H1 (cell line): ENCODE results near the gene ACAD11. TPM values are rescaled to one million over a fixed set of nuclear protein-coding genes. Genes with fewer than 3 reads are reported as not detected.

Experiments used
- CTCF ChIA-PET: fragments of 300-600 bp; sonication (Branson Sonifier 250); formaldehyde crosslinking; loops from one replicate; lab custom pipeline; 2021; ENCODE audit not compliant: partially characterized antibody; lab: Charles Lee
- POLR2A ChIA-PET: fragments of 300-600 bp; sonication (Branson Sonifier 250); formaldehyde crosslinking; loops from one replicate; lab custom pipeline; 2021; ENCODE audit warnings: inconsistent platforms; ENCODE audit not compliant: partially characterized antibody; lab: Charles Lee
- DNase-seq, 2 experiments: peaks; one replicate each; pipeline versions ENCODE4 v3.0.0 to v3.0.0-alpha.2; 2010 to 2022; ENCODE audit warnings: low spot score in 2 of 2, low read depth in 1 of 2, mixed read lengths in 1 of 2
- FAIRE-seq: peaks from 2 replicates; lab custom pipeline; 2011; peaks lifted over from hg19 to GRCh38; lab: Jason Lieb, UNC
- H2AFZ ChIP-seq: 2 replicates; pipeline ENCODE4 v1.8.1; 2012; ENCODE audit warnings: low read length, inconsistent platforms
- H2AK5ac ChIP-seq: 2 replicates; pipeline ENCODE4 v1.6.1; 2013; ENCODE audit warnings: low read depth, low read length
- H2BK120ac ChIP-seq: replicated peaks from 2 replicates; pipeline ENCODE3; 2013; ENCODE audit warnings: low read depth, low read length, inconsistent platforms
- H2BK12ac ChIP-seq: 2 replicates; pipeline ENCODE4 v1.6.1; 2013; ENCODE audit warnings: low read depth, low read length
- H2BK15ac ChIP-seq: 2 replicates; pipeline ENCODE4 v1.6.1; 2013; ENCODE audit warnings: low read length
- H2BK20ac ChIP-seq: 2 replicates; pipeline ENCODE4 v1.6.1; 2013; ENCODE audit warnings: low read length
- H2BK5ac ChIP-seq: 2 replicates; pipeline ENCODE4 v1.6.1; 2013; ENCODE audit warnings: low read depth, low read length
- H3K14ac ChIP-seq: 2 replicates; pipeline ENCODE4 v1.6.1; 2013; ENCODE audit warnings: inconsistent platforms; ENCODE audit not compliant: insufficient read length
- H3K18ac ChIP-seq: 2 replicates; pipeline ENCODE4 v1.6.1; 2013; ENCODE audit warnings: low read length; ENCODE audit errors: extremely low read depth
- H3K23ac ChIP-seq: 2 replicates; pipeline ENCODE4 v1.6.1; 2013; ENCODE audit warnings: inconsistent platforms; ENCODE audit not compliant: insufficient read length
- H3K23me2 ChIP-seq: 2 replicates; pipeline ENCODE4 v1.6.1; 2013; ENCODE audit warnings: low read depth, low read length
- H3K27ac ChIP-seq: 2 replicates; pipeline ENCODE4 v1.6.1; 2011; ENCODE audit warnings: low read depth, low read length, inconsistent platforms
- H3K27me3 ChIP-seq, 4 experiments: replicated peaks in 1 of 4; 1 replicate in 1 of 4; 2 replicates in 3 of 4; pipeline versions ENCODE4 v1.6.1 to v1.8.1; 2011 to 2013; ENCODE audit warnings: low read length in 3 of 4, mild to moderate bottlenecking in 3 of 4, inconsistent platforms in 2 of 4, mixed read lengths in 2 of 4, moderate library complexity in 1 of 4; ENCODE audit not compliant: control insufficient read depth in 3 of 4, insufficient read depth in 3 of 4; ENCODE audit errors: extremely low read depth in 1 of 4
- H3K36me3 ChIP-seq, 4 experiments: 2 replicates each; pipeline versions ENCODE4 v1.6.1 to v1.8.1; 2011 to 2013; ENCODE audit warnings: mild to moderate bottlenecking in 4 of 4, low read length in 3 of 4, moderate library complexity in 2 of 4, control low read depth in 1 of 4, inconsistent platforms in 1 of 4; ENCODE audit not compliant: insufficient read depth in 4 of 4, control insufficient read depth in 2 of 4
- H3K4ac ChIP-seq: replicated peaks from 2 replicates; pipeline ENCODE3; 2013; ENCODE audit warnings: low read length, low read depth, mixed read lengths, inconsistent platforms; ENCODE audit not compliant: insufficient read length
- H3K4me1 ChIP-seq, 4 experiments: replicated peaks in 1 of 4; 1 replicate in 1 of 4; 2 replicates in 3 of 4; pipeline versions ENCODE4 v1.6.1 to v1.8.1; 2011 to 2013; ENCODE audit warnings: low read length in 3 of 4, inconsistent platforms in 2 of 4, mixed read lengths in 1 of 4; ENCODE audit not compliant: insufficient read depth in 4 of 4, control insufficient read depth in 3 of 4
- H3K4me2 ChIP-seq, 2 experiments: 2 replicates each; pipeline versions ENCODE4 v1.6.1 to v1.8.1; 2011 to 2013; ENCODE audit warnings: low read depth in 2 of 2, low read length in 2 of 2, control low read depth in 1 of 2, inconsistent platforms in 1 of 2, mild to moderate bottlenecking in 1 of 2; ENCODE audit not compliant: insufficient read depth in 1 of 2
- H3K4me3 ChIP-seq, 4 experiments: fragments of 200-600, 300-600 bp in 1 of 4; sonication (generic), shearing (Covaris generic), sonication (Bioruptor Twin) in 1 of 4; 2 replicates each; pipeline versions ENCODE4 v1.5.1 to v1.8.1; 2011 to 2016; ENCODE audit warnings: low read length in 4 of 4, low read depth in 3 of 4, control low read depth in 2 of 4, inconsistent platforms in 2 of 4, mild to moderate bottlenecking in 2 of 4, mixed read lengths in 1 of 4, moderate library complexity in 1 of 4; ENCODE audit not compliant: insufficient read depth in 2 of 4; ENCODE audit errors: extremely low read depth in 1 of 4
- H3K56ac ChIP-seq: replicated peaks from 2 replicates; pipeline ENCODE3; 2013; ENCODE audit warnings: low read depth, mild to moderate bottlenecking, mixed read lengths, low read length, inconsistent platforms; ENCODE audit not compliant: insufficient read length
- H3K79me1 ChIP-seq: 2 replicates; pipeline ENCODE4 v1.6.1; 2013; ENCODE audit warnings: low read depth, low read length, control low read depth
- H3K79me2 ChIP-seq, 2 experiments: 2 replicates each; pipeline versions ENCODE4 v1.6.1 to v1.8.1; 2012 to 2013; ENCODE audit warnings: low read length in 2 of 2, mild to moderate bottlenecking in 2 of 2, inconsistent platforms in 1 of 2; ENCODE audit not compliant: insufficient read depth in 2 of 2, control insufficient read depth in 1 of 2
- H3K9ac ChIP-seq, 4 experiments: replicated peaks in 1 of 4; 1 replicate in 1 of 4; 2 replicates in 3 of 4; pipeline versions ENCODE4 v1.6.1 to v1.8.1; 2011 to 2013; ENCODE audit warnings: low read depth in 3 of 4, low read length in 3 of 4, control low read depth in 2 of 4, mild to moderate bottlenecking in 2 of 4, moderate library complexity in 2 of 4, inconsistent platforms in 1 of 4; ENCODE audit errors: extremely low read depth in 1 of 4
- H3K9me3 ChIP-seq, 2 experiments: 2 replicates each; pipeline versions ENCODE4 v1.6.1 to v1.8.1; 2012 to 2013; ENCODE audit warnings: mild to moderate bottlenecking in 2 of 2, moderate library complexity in 2 of 2, control low read depth in 1 of 2, inconsistent platforms in 1 of 2, low read depth in 1 of 2, low read length in 1 of 2, mixed read lengths in 1 of 2; ENCODE audit not compliant: insufficient read depth in 2 of 2
- H4K20me1 ChIP-seq, 2 experiments: replicated peaks in 1 of 2; 2 replicates each; pipeline versions ENCODE3 to v1.8.1; 2011 to 2013; ENCODE audit warnings: inconsistent platforms in 2 of 2, low read length in 2 of 2, mild to moderate bottlenecking in 1 of 2; ENCODE audit not compliant: insufficient read depth in 2 of 2, control insufficient read depth in 1 of 2
- H4K5ac ChIP-seq: 2 replicates; pipeline ENCODE4 v1.6.1; 2013; ENCODE audit warnings: low read length, low read depth, mixed read lengths, inconsistent platforms; ENCODE audit not compliant: insufficient read length
- H4K8ac ChIP-seq: 2 replicates; pipeline ENCODE4 v1.8.0; 2013; ENCODE audit warnings: mild to moderate bottlenecking, moderate library complexity, low read length, inconsistent platforms; ENCODE audit not compliant: insufficient read depth; ENCODE audit errors: extremely low read depth
- H4K91ac ChIP-seq: replicated peaks from 2 replicates; pipeline ENCODE3; 2013; ENCODE audit warnings: low read length, mixed read lengths, inconsistent platforms; ENCODE audit not compliant: insufficient read length
- ASH2L ChIP-seq: fragments of 200-600, 300-600 bp; sonication (generic); IDR thresholded peaks from one replicate; pipeline ENCODE4 v1.7.1; 2017; ENCODE audit warnings: low read length
- CBX8 ChIP-seq: fragments of 300-800, 300-1000 bp; sonication (generic); IDR thresholded peaks from 2 replicates; pipeline ENCODE4 v1.7.1; 2016; ENCODE audit warnings: low read depth, low read length, borderline replicate concordance
- GABPA ChIP-seq: IDR thresholded peaks from 2 replicates; pipeline ENCODE4 v1.6.1; 2011; ENCODE audit warnings: mild to moderate bottlenecking, low read length, moderate library complexity, borderline replicate concordance; ENCODE audit not compliant: insufficient read depth
- TAF7 ChIP-seq: optimal IDR thresholded peaks from 2 replicates; pipeline ENCODE3; 2011; ENCODE audit warnings: low read depth, mild to moderate bottlenecking, inconsistent platforms, low read length, moderate library complexity, borderline replicate concordance
- TEAD4 ChIP-seq: IDR thresholded peaks from 2 replicates; pipeline ENCODE4 v1.6.1; 2012; ENCODE audit warnings: low read depth, low read length, inconsistent platforms, mixed read lengths
- WGBS, 2 experiments: shearing (Covaris generic) in 1 of 2; methylation state at CpG; one replicate each; pipeline versions ENCODE4 v1.1.6 to v1.1.7; 2013 to 2015; ENCODE audit warnings: low lambda C conversion rate in 2 of 2, mixed read lengths in 2 of 2, inconsistent platforms in 1 of 2, low coverage in 1 of 2, missing lambda C conversion rate in 1 of 2; ENCODE audit not compliant: insufficient replicate concordance in 2 of 2, insufficient coverage in 1 of 2, insufficient read length in 1 of 2; ENCODE audit errors: extremely low coverage in 1 of 2, missing lambda C conversion rate in 1 of 2; 5-methylcytosine and 5-hydroxymethylcytosine counted together
- polyA plus RNA-seq, 7 experiments: library from polyadenylated mRNA; depleted of rRNA in 3 of 7; stranded (reverse) in 5 of 7; unstranded in 2 of 7; fragments of >200 nt in 5 of 7; fragments of 200-250 nt in 2 of 7; gene quantifications; 1 replicate in 5 of 7; 2 replicates in 1 of 7; 4 replicates in 1 of 7; pipeline versions ENCODE4 v1.2.1 to v1.2.3, GENCODE V29; 2011 to 2013; ENCODE audit warnings: missing spikeins in 2 of 7, mixed read lengths in 2 of 7
- total RNA-seq: library from RNA; stranded (reverse); fragmentation: NEBNext Ultra II Directional; extraction: Animal tissue kit (Norgen Biotek cat#: 25700); gene quantifications from 2 replicates; pipeline ENCODE4 v1.2.1, GENCODE V29; 2021
- TF ChIP-seq, protein P1 (sequence below): IDR thresholded peaks from 2 replicates; pipeline ENCODE4 v1.6.1; 2011; ENCODE audit warnings: low read length, improper control_type of control experiment

The ACAD11 gene
- total and polyA plus RNA-seq, 2 of the 8 experiments (the other 6 are each of a cell fraction or from before 2014, with no cell fraction given), result 5.5 to 11.0 TPM

- Histone ChIP-seq H2AFZ (no peak overlapping the region), H2BK20ac (no peak overlapping the region), H3K4ac (no peak overlapping the region), H3K79me2 (peaks cover 4 to 26% of the 10 kb centered on the region in 2 experiments; a peak in 3 of 4 replicates), H3K23me2 (peaks cover 11% of the 10 kb centered on the region), H3K9me3 (no peaks in the 10 kb centered on the region), H2AK5ac (no peak overlapping the region), H2BK15ac (no peak overlapping the region), H3K56ac (no peak overlapping the region), H3K79me1 (no peaks in the 10 kb centered on the region), H3K4me1 (no peaks in the 10 kb centered on the region; a peak in 1 of 7 replicates), H4K91ac (no peak overlapping the region), H3K4me3 (peak overlapping the region in 1 of 4 experiments; percentile 90; a peak in 2 of 8 replicates), H4K5ac (no peak overlapping the region), H4K8ac (no peak overlapping the region), H3K18ac (no peak overlapping the region), H2BK120ac (no peak overlapping the region), H2BK12ac (no peak overlapping the region), H2BK5ac (no peak overlapping the region), H3K27me3 (no peaks in the 10 kb centered on the region), H3K23ac (no peak overlapping the region), H3K9ac (no peak overlapping the region), H3K27ac (no peak overlapping the region), H3K36me3 (no peaks in the 10 kb centered on the region), H4K20me1 (no peaks in the 10 kb centered on the region), H3K4me2 (peak overlapping the region in 1 of 2 experiments; percentile 73; a peak in 2 of 4 replicates), H3K14ac (no peak overlapping the region)
- TF ChIP-seq ASH2L, result no peak
- no peak for TF ChIP-seq GABPA
- TF ChIP-seq CBX8, result no peak
- TF ChIP-seq TAF7, result no peak
- TF ChIP-seq, protein P1, sequence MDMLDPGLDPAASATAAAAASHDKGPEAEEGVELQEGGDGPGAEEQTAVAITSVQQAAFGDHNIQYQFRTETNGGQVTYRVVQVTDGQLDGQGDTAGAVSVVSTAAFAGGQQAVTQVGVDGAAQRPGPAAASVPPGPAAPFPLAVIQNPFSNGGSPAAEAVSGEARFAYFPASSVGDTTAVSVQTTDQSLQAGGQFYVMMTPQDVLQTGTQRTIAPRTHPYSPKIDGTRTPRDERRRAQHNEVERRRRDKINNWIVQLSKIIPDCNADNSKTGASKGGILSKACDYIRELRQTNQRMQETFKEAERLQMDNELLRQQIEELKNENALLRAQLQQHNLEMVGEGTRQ, result no peak
- TF ChIP-seq TEAD4, result no peak
- no peak for FAIRE-seq
- ChIA-PET POLR2A (no interaction called here), CTCF (interaction anchor here (0.6 to 1.7 kb wide), 8 partner anchors 14 to 1625 kb away, joined by 3 to 12 read pairs (median 3); no protein-coding TSS in a partner anchor)
- WGBS, 2 experiments, result 89% methylated on average over 8 of the region's 8 CpGs; no CpG with 5 or more reads in 1 of the 2 experiments
- no peak for DNase-seq
Observed at GRCh38 chr3:132657869-132658747, 1.5 kb downstream of the ACAD11 start.
